ENCODE measurements around the gene SETD1A. TPM values are rescaled to one million over a fixed set of nuclear protein-coding genes. Genes with fewer than 3 reads are reported as not detected.
"Not testable (repeated sequence)": the region's sequence is repeated elsewhere in the genome, so short reads cannot be mapped to it uniquely, and the experiment has no call there.

The SETD1A gene
- polyA plus RNA-seq, 2 donors, result 6.8 to 9.6 TPM

DNA sequence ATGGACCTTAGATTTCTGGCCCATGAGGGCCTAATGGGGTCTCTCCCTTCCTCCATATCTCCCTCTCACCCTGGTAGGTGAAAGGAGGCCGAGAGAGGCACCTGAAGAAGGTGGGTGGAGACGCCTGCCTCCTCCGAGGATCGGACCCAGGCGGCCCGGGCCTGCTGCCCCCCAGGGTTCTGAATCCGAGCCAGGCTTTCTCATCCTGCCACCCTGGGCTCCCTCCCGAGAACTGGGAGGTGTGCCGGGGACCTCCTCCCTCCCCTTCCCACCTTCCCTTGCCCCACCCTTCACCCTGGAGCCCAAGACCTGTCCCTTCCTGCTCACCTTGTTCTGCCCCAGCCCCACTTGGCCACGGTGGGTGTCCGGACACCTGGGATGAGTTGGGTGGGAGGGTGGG, 29.2 kb upstream of the SETD1A start:
- 53 to 78% methylated on average over 11 of the region's 11 CpGs for WGBS, 2 donors
- no peak overlapping the region for H3K27ac ChIP-seq (ENCODE audit: low read depth in 2 of 2, low read length in 1 of 2)
- no peaks in the 10 kb centered on the region for H3K9me3 ChIP-seq (ENCODE audit: control insufficient read depth in 2 of 2, insufficient read depth in 1 of 2, low read depth in 1 of 2, low read length in 1 of 2)
- no peaks in the 10 kb centered on the region for H3K27me3 ChIP-seq (ENCODE audit: control insufficient read depth in 1 of 2, insufficient read depth in 2 of 2, low read length in 2 of 2)
- peaks cover 11 to 18% of the 10 kb centered on the region in 2 donors for H3K36me3 ChIP-seq (ENCODE audit: control insufficient read depth in 2 of 2, insufficient read depth in 2 of 2, low read length in 1 of 2)
- H3K4me1 ChIP-seq (ENCODE audit: control insufficient read depth in 2 of 2, insufficient read depth in 2 of 2, low read length in 1 of 2), result peaks cover 2 to 3% of the 10 kb centered on the region in 2 donors
- H3K4me3 ChIP-seq (ENCODE audit: low read depth in 1 of 2, low read length in 2 of 2), result no peak overlapping the region

DNA sequence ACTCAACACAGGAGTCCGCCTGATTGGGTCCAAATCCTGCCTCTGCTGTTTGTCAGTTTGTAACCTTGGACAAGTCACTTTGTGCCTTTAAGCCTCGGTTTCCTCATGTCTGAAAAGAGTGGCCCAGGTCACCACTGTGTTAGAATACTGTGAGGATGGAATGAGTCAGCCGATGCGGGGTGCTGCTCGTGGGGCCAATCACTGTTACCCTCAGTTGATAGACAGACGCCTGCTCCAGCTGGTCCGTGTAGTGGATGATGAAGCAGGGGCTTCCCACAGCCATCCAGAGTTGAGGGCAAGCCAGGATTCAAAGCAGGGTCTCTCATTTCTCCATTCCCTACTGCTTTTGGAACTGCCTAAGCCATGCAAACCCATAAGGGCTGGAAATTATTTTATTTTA, 28.4 kb upstream of the SETD1A start:
- Histone ChIP-seq H3K36me3 (ENCODE audit: control insufficient read depth in 2 of 2, insufficient read depth in 2 of 2, low read length in 1 of 2) (peaks cover 11 to 18% of the 10 kb centered on the region in 2 donors), H3K27ac (ENCODE audit: low read depth in 2 of 2, low read length in 1 of 2) (no peak overlapping the region), H3K27me3 (ENCODE audit: control insufficient read depth in 1 of 2, insufficient read depth in 2 of 2, low read length in 2 of 2) (no peaks in the 10 kb centered on the region), H3K4me1 (ENCODE audit: control insufficient read depth in 2 of 2, insufficient read depth in 2 of 2, low read length in 1 of 2) (peaks cover 2 to 3% of the 10 kb centered on the region in 2 donors), H3K4me3 (ENCODE audit: low read depth in 1 of 2, low read length in 2 of 2) (no peak overlapping the region), H3K9me3 (ENCODE audit: control insufficient read depth in 2 of 2, insufficient read depth in 1 of 2, low read depth in 1 of 2, low read length in 1 of 2) (no peaks in the 10 kb centered on the region)
- WGBS, 2 donors, result 61 to 62% methylated on average over 7 of the region's 7 CpGs

DNA sequence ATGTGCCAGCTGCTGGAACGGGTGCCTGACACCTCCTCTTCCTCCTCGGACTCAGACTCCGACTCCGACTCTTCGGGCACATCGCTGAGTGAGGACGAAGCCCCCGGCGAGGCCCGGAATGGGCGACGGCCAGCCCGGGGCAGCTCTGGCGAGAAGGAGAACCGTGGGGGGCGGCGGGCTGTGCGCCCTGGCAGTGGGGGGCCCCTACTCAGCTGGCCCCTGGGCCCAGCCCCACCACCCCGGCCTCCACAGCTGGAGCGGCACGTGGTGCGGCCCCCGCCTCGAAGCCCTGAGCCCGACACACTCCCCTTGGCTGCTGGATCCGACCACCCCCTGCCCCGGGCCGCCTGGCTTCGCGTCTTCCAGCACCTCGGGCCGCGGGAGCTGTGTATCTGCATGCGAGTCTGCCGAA, 27.4 kb upstream of the SETD1A start:
- peaks cover 11 to 18% of the 10 kb centered on the region in 2 donors for H3K36me3 ChIP-seq (ENCODE audit: control insufficient read depth in 2 of 2, insufficient read depth in 2 of 2, low read length in 1 of 2)
- no peaks in the 10 kb centered on the region for H3K27me3 ChIP-seq (ENCODE audit: control insufficient read depth in 1 of 2, insufficient read depth in 2 of 2, low read length in 2 of 2)
- no peak overlapping the region for H3K27ac ChIP-seq (ENCODE audit: low read depth in 2 of 2, low read length in 1 of 2)
- H3K4me1 ChIP-seq (ENCODE audit: control insufficient read depth in 2 of 2, insufficient read depth in 2 of 2, low read length in 1 of 2), result peaks cover 2 to 3% of the 10 kb centered on the region in 2 donors
- no peak overlapping the region for H3K4me3 ChIP-seq (ENCODE audit: low read depth in 1 of 2, low read length in 2 of 2)
- H3K9me3 ChIP-seq (ENCODE audit: control insufficient read depth in 2 of 2, insufficient read depth in 1 of 2, low read depth in 1 of 2, low read length in 1 of 2), result no peaks in the 10 kb centered on the region
- WGBS, 2 donors, result 91 to 93% methylated on average over 28 to 35 of the region's 35 CpGs

DNA sequence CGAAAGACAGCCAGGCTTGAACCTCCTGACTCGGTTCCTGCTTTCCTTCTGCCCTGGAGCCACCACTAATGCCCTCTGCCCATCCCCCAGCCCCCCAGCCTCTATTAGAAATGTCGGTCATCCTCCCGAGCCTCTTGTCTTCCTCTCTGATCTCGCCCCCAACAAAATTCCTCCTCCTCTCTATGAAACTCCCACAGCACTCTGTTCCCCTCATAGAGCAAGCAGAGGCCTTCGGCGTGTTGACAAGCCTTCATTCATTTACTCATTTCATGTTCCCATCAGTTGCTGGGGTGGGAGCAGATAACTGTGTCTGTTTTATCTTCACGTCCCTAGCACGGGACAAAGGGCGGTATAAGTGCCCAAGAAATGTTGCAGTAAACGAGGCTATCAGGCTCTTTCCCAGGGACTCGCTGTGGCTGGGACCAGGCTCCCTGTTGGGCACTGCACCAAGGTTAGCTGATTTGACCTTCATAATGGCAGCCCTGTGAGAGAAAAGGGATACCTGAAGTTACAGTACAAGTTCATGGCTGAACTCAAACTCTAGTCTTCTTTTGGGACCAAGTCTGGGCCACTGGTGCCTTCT, 26.4 kb upstream of the SETD1A start:
- H3K9me3 ChIP-seq (ENCODE audit: control insufficient read depth in 2 of 2, insufficient read depth in 1 of 2, low read depth in 1 of 2, low read length in 1 of 2), result no peaks in the 10 kb centered on the region
- WGBS, 2 donors, result 70 to 79% methylated on average over 12 of the region's 12 CpGs
- no peak overlapping the region for H3K4me3 ChIP-seq (ENCODE audit: low read depth in 1 of 2, low read length in 2 of 2)
- peaks cover 15 to 21% of the 10 kb centered on the region in 2 donors for H3K36me3 ChIP-seq (ENCODE audit: control insufficient read depth in 2 of 2, insufficient read depth in 2 of 2, low read length in 1 of 2)
- H3K27me3 ChIP-seq (ENCODE audit: control insufficient read depth in 1 of 2, insufficient read depth in 2 of 2, low read length in 2 of 2), result no peaks in the 10 kb centered on the region
- H3K4me1 ChIP-seq (ENCODE audit: control insufficient read depth in 2 of 2, insufficient read depth in 2 of 2, low read length in 1 of 2), result peaks cover 2 to 3% of the 10 kb centered on the region in 2 donors
- H3K27ac ChIP-seq (ENCODE audit: low read depth in 2 of 2, low read length in 1 of 2), result no peak overlapping the region

DNA sequence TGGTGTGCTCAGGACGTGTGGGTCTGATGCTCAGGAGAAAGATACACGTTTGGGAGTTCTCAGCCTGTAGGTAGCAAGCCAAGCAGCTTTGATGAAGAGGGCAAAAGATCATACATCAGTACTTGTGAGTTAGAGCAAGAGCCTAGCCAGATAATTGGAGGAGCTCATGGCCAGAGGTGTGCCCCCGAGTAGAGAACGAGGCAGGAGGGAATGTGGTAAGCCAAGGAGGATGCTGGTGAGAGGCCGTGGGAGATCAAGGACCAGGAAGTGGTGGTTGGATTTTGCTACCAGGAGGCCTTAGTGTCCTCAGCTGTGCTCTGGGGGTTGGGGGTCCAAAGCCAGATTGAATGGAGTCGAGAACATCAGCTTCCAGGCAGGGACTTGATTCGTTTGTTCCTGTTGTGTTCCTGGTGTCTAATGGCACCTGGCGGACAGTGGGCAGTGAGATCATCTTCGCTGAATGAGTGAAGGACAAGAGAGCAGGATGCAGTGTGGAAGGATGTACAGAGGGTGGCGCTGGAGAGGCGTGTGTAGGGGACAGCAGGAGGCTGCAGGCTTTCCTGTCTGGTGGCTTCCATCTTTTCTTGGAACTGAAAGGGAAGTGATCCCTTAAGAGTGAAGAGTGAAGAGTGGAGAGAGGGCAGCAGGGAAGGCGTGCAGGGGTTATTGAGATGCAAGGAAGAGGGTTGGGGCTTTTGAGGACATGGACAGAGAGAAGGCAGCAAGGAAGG, 22.6 kb upstream of the SETD1A start:
- H3K36me3 ChIP-seq (ENCODE audit: control insufficient read depth in 2 of 2, insufficient read depth in 2 of 2, low read length in 1 of 2), result peaks cover 15 to 23% of the 10 kb centered on the region in 2 donors
- H3K27me3 ChIP-seq (ENCODE audit: control insufficient read depth in 1 of 2, insufficient read depth in 2 of 2, low read length in 2 of 2), result no peaks in the 10 kb centered on the region
- no peaks in the 10 kb centered on the region for H3K4me1 ChIP-seq (ENCODE audit: control insufficient read depth in 2 of 2, insufficient read depth in 2 of 2, low read length in 1 of 2)
- no peak overlapping the region for H3K27ac ChIP-seq (ENCODE audit: low read depth in 2 of 2, low read length in 1 of 2)
- no peak overlapping the region for H3K4me3 ChIP-seq (ENCODE audit: low read depth in 1 of 2, low read length in 2 of 2)
- 64 to 65% methylated on average over 12 of the region's 12 CpGs for WGBS, 2 donors
- no peaks in the 10 kb centered on the region for H3K9me3 ChIP-seq (ENCODE audit: control insufficient read depth in 2 of 2, insufficient read depth in 1 of 2, low read depth in 1 of 2, low read length in 1 of 2)

DNA sequence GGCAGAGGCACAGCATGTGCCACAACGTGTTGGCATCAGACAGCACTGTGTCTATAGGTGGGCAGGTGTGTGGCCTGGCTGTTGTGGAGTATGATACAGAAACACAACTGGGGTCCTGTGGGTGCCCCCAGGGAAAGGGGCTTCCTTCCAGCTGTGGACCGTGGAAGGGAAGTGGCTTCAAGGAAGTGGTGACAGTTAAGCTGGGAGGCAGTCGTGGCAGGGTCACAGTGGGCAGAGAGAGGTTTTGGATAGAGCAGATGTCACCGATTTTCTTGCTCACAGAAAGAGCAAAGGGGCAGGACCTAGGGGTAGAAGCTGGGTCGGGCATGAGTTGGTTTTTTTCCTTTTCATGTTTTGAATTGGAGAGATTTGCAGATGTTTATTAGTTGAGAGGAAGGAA, 19.9 kb upstream of the SETD1A start:
- peaks cover 4 to 8% of the 10 kb centered on the region in 2 donors for H3K4me1 ChIP-seq (ENCODE audit: control insufficient read depth in 2 of 2, insufficient read depth in 2 of 2, low read length in 1 of 2)
- H3K27me3 ChIP-seq (ENCODE audit: control insufficient read depth in 1 of 2, insufficient read depth in 2 of 2, low read length in 2 of 2), result no peaks in the 10 kb centered on the region
- H3K36me3 ChIP-seq (ENCODE audit: control insufficient read depth in 2 of 2, insufficient read depth in 2 of 2, low read length in 1 of 2), result peaks cover 4 to 15% of the 10 kb centered on the region in 2 donors
- H3K27ac ChIP-seq (ENCODE audit: low read depth in 2 of 2, low read length in 1 of 2), result peak overlapping the region in 1 of 2 donors; percentile 7
- no peaks in the 10 kb centered on the region for H3K9me3 ChIP-seq (ENCODE audit: control insufficient read depth in 2 of 2, insufficient read depth in 1 of 2, low read depth in 1 of 2, low read length in 1 of 2)
- no peak overlapping the region for H3K4me3 ChIP-seq (ENCODE audit: low read depth in 1 of 2, low read length in 2 of 2)
- 46 to 53% methylated on average over 5 of the region's 5 CpGs for WGBS, 2 donors

DNA sequence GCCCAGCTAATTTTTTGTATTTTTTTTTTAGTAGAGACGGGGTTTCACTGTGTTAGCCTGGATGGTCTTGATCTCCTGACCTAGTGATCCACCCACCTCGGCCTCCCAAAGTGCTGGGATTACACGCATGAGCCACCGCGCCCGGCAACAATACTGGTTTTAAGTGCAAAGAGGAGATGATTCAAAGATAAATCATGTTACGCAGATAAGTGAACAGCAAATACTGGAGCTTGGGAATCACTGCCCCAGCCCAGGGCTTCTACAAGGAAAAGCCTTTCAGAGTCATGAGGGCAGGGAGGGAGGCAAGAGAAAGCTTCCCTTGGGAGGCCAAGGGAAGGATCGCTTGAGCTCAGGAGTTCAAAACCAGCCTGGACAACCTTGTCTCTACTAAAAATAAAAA, 18.0 kb upstream of the SETD1A start:
- H3K4me1 ChIP-seq (ENCODE audit: control insufficient read depth in 2 of 2, insufficient read depth in 2 of 2, low read length in 1 of 2); H3K4me3 ChIP-seq (ENCODE audit: low read depth in 1 of 2, low read length in 2 of 2); H3K9me3 ChIP-seq (ENCODE audit: control insufficient read depth in 2 of 2, insufficient read depth in 1 of 2, low read depth in 1 of 2, low read length in 1 of 2); H3K27me3 ChIP-seq (ENCODE audit: control insufficient read depth in 1 of 2, insufficient read depth in 2 of 2, low read length in 2 of 2): not testable (repeated sequence)
- Histone ChIP-seq H3K27ac (ENCODE audit: low read depth in 2 of 2, low read length in 1 of 2) (peak overlapping the region in 1 of 2 donors; percentile 24), H3K36me3 (ENCODE audit: control insufficient read depth in 2 of 2, insufficient read depth in 2 of 2, low read length in 1 of 2) (peaks cover 6 to 23% of the 10 kb centered on the region in 2 donors)
- 77 to 85% methylated on average over 8 of the region's 8 CpGs for WGBS, 2 donors

DNA sequence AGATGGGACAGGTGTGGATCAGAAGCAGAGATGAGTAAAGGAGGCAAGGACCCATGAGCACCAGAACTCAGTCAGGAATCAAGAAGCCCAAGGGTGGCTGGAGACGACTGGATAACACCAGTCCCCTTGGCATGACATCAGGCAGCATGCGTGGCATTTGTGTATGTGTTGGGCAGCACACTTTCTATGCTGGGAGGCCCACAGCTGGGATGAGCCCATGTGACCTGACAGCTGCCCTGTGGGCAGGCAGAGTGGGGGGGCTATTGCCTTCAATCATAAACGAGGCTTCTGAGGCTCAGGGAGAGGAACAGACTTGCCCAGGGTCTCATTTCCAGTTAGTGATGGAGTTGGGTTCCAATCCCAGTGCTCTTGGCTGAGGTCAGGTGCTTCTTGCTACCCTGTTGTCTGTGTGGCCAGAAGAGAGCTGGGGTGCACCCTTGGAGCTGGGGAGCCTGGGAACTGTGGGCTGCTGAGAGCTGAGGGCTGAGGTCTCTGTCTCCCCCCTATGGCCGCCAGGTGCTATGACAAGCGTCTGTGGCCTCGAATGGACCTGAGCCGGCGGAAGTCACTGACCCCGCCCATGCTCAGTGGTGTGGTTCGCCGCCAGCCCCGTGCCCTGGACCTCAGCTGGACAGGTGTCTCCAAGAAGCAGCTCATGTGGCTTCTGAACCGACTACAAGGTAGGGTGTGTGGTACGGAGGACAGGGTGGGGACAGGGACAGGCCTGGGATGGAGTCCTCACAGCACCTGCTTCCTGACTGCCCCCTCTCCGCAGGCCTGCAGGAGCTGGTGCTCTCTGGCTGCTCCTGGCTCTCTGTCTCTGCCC, 15.7 kb upstream of the SETD1A start:
- Histone ChIP-seq H3K27me3 (ENCODE audit: control insufficient read depth in 1 of 2, insufficient read depth in 2 of 2, low read length in 2 of 2) (no peaks in the 10 kb centered on the region), H3K4me3 (ENCODE audit: low read depth in 1 of 2, low read length in 2 of 2) (no peak overlapping the region), H3K27ac (ENCODE audit: low read depth in 2 of 2, low read length in 1 of 2) (peak overlapping the region in 1 of 2 donors; percentile 47), H3K36me3 (ENCODE audit: control insufficient read depth in 2 of 2, insufficient read depth in 2 of 2, low read length in 1 of 2) (peaks cover 5 to 24% of the 10 kb centered on the region in 2 donors), H3K4me1 (ENCODE audit: control insufficient read depth in 2 of 2, insufficient read depth in 2 of 2, low read length in 1 of 2) (peaks cover 4 to 8% of the 10 kb centered on the region in 2 donors), H3K9me3 (ENCODE audit: control insufficient read depth in 2 of 2, insufficient read depth in 1 of 2, low read depth in 1 of 2, low read length in 1 of 2) (no peaks in the 10 kb centered on the region)
- WGBS, 2 donors, result 19 to 20% methylated on average over 15 of the region's 15 CpGs

DNA sequence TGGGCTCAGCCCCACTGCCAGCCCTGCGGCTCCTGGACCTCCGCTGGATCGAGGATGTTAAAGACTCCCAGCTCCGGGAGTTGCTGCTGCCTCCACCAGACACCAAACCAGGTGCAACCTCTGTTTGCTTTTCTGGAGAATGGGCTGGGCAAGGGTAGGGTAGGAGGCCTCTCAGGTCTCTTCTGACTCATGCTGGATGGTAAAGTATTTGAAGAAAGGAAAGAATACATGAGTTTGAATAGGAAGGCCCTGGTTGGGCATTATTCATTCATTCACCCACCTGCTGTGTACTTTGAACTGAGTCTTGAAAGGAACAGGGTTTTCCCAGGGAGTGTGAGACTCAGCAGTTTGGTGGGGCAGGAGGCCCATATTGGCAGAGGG, 15.1 kb upstream of the SETD1A start:
- Histone ChIP-seq H3K27me3 (ENCODE audit: control insufficient read depth in 1 of 2, insufficient read depth in 2 of 2, low read length in 2 of 2) (no peaks in the 10 kb centered on the region), H3K36me3 (ENCODE audit: control insufficient read depth in 2 of 2, insufficient read depth in 2 of 2, low read length in 1 of 2) (peaks cover 5 to 21% of the 10 kb centered on the region in 2 donors), H3K27ac (ENCODE audit: low read depth in 2 of 2, low read length in 1 of 2) (peak overlapping the region in 1 of 2 donors; percentile 33), H3K4me1 (ENCODE audit: control insufficient read depth in 2 of 2, insufficient read depth in 2 of 2, low read length in 1 of 2) (peaks cover 4 to 8% of the 10 kb centered on the region in 2 donors), H3K4me3 (ENCODE audit: low read depth in 1 of 2, low read length in 2 of 2) (no peak overlapping the region), H3K9me3 (ENCODE audit: control insufficient read depth in 2 of 2, insufficient read depth in 1 of 2, low read depth in 1 of 2, low read length in 1 of 2) (no peaks in the 10 kb centered on the region)
- 81% methylated on average over 4 of the region's 4 CpGs for WGBS, 2 donors
